HS-5 (cell line): Measurements from ENCODE around the gene TCEA3.

Experiments
- DNase-seq: peaks from one replicate; pipeline ENCODE4 v3.0.0-alpha.2; 2012; ENCODE audit warnings: low read depth

The TCEA3 gene

GRCh38 chr1:23446661-23447310 lies 22.2 kb upstream of the TCEA3 start:
- DNase-seq = no peak

GRCh38 chr1:23444596-23445390 lies 20.2 kb upstream of the TCEA3 start:
- DNase-seq = no peak

- no peak for DNase-seq
Observed at GRCh38 chr1:23444104-23444533, 19.6 kb upstream of the TCEA3 start.

- DNase-seq = no peak
Observed at GRCh38 chr1:23442751-23443150, 18.2 kb upstream of the TCEA3 start.

GRCh38 chr1:23441446-23442148 lies 17.0 kb upstream of the TCEA3 start:
- DNase-seq = no peak

GRCh38 chr1:23438545-23438944 lies 14.0 kb upstream of the TCEA3 start:
- no peak for DNase-seq

- DNase-seq = no peak
Observed at GRCh38 chr1:23437355-23437664, 12.8 kb upstream of the TCEA3 start.

- no peak for DNase-seq
Observed at GRCh38 chr1:23436520-23437354, 12.2 kb upstream of the TCEA3 start.

GRCh38 chr1:23434260-23434775 lies 9.8 kb upstream of the TCEA3 start:
- DNase-seq = no peak

- DNase-seq = no peak
Observed at GRCh38 chr1:23433122-23433521, 8.6 kb upstream of the TCEA3 start.

GRCh38 chr1:23431431-23431830 lies 6.9 kb upstream of the TCEA3 start:
- DNase-seq = no peak

- no peak for DNase-seq
Observed at GRCh38 chr1:23430803-23431202, 6.3 kb upstream of the TCEA3 start.

GRCh38 chr1:23428136-23428905 lies 3.8 kb upstream of the TCEA3 start:
- DNase-seq = no peak

GRCh38 chr1:23427550-23427949 lies 3.0 kb upstream of the TCEA3 start:
- no peak for DNase-seq

- no peak for DNase-seq
Observed at GRCh38 chr1:23426828-23427227, 2.3 kb upstream of the TCEA3 start.

GRCh38 chr1:23425193-23425494 lies 596 bp upstream of the TCEA3 start:
- DNase-seq = no peak

GRCh38 chr1:23423415-23424292 lies 894 bp downstream of the TCEA3 start:
- DNase-seq = no peak

- no peak for DNase-seq
Observed at GRCh38 chr1:23422941-23423340, 1.6 kb downstream of the TCEA3 start.

GRCh38 chr1:23422241-23422877 lies 2.2 kb downstream of the TCEA3 start:
- DNase-seq = no peak

GRCh38 chr1:23421753-23422240 lies 2.8 kb downstream of the TCEA3 start:
- DNase-seq = no peak
